H1 (cell line): ENCODE results near the gene ZDHHC16.

Experiments used
- CREB1 ChIP-seq: IDR thresholded peaks from 2 replicates; pipeline ENCODE4 v1.6.1; 2012; ENCODE audit warnings: inconsistent platforms
- PHF8 ChIP-seq: fragments of 200-600 bp; sonication (generic); conservative IDR thresholded peaks from 2 replicates; pipeline ENCODE4 v1.7.1; 2012; ENCODE audit warnings: low read depth, mild to moderate bottlenecking, inconsistent platforms, low read length, moderate library complexity
- POLR2A ChIP-seq, 2 experiments: IDR thresholded peaks; 1 replicate in 1 of 2; 2 replicates in 1 of 2; pipeline ENCODE4 v1.6.1; 2011; ENCODE audit warnings: low read depth in 2 of 2, low read length in 2 of 2, mild to moderate bottlenecking in 2 of 2; ENCODE audit errors: control extremely low read depth in 1 of 2
- YY1 ChIP-seq: IDR thresholded peaks from 2 replicates; pipeline ENCODE4 v1.6.1; 2011; ENCODE audit warnings: low read depth, mild to moderate bottlenecking, low read length
- TF ChIP-seq, protein P1 (sequence below), 3 experiments: IDR thresholded peaks; 1 replicate in 2 of 3; 2 replicates in 1 of 3; pipeline versions ENCODE4 v1.5.1 to v1.6.1; 2011; ENCODE audit warnings: low read length in 3 of 3, mild to moderate bottlenecking in 3 of 3, inconsistent platforms in 2 of 3, low read depth in 1 of 3, moderate library complexity in 1 of 3; ENCODE audit not compliant: insufficient read depth in 1 of 3; ENCODE audit errors: control extremely low read depth in 1 of 3
- TF ChIP-seq, protein P2 (sequence below): IDR thresholded peaks from 2 replicates; pipeline ENCODE4 v1.6.1; 2011; ENCODE audit warnings: low read length, improper control_type of control experiment

DNA sequence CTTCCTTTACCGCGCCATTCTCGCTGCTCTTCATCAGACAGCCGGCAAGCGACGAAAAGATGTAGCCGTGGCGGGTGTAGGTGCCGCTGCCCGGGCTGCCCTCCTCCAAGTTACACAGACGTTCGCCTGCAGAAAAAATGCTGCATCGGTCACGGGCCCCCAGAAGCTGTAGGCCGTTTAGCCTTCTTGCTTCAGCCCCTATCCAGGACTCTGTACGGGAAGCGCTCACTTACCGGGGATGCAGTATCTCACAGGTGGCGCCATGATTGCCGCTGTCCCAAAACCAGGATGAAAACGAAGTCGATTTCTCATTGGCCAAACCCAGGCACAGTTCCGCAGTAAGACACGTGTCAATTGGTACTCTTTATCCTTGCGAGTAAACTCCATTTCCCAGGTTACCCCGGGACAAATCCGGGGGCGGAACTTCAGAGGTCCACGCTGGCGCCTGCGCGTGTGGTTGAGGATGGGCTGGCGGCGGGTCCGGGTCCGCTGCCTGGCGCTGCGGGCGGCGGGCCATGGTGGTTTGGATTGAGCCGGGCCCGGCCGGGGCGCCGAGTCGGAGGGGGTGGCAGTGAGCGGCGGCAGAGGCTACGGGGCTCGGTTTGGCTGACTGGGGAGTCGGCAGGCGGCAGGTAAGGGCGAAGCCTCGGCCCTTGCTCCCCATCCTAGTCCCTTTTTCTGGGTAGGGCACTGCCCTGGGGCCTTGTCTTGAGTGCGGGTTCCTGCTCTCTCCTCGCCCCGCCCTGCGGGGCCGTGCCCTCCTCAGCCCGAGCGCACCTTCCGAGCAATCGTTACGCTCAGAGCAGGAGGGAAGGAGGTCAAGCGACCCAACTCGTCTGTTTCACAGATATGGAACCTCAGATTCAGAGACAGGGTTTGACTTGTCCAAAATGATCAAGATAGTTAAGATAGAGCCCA is at the start of gene ZDHHC16, which contains the start of gene EXOSC1:
- TF ChIP-seq, protein P1, sequence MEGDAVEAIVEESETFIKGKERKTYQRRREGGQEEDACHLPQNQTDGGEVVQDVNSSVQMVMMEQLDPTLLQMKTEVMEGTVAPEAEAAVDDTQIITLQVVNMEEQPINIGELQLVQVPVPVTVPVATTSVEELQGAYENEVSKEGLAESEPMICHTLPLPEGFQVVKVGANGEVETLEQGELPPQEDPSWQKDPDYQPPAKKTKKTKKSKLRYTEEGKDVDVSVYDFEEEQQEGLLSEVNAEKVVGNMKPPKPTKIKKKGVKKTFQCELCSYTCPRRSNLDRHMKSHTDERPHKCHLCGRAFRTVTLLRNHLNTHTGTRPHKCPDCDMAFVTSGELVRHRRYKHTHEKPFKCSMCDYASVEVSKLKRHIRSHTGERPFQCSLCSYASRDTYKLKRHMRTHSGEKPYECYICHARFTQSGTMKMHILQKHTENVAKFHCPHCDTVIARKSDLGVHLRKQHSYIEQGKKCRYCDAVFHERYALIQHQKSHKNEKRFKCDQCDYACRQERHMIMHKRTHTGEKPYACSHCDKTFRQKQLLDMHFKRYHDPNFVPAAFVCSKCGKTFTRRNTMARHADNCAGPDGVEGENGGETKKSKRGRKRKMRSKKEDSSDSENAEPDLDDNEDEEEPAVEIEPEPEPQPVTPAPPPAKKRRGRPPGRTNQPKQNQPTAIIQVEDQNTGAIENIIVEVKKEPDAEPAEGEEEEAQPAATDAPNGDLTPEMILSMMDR (IDR thresholded peaks at IDR 0.05; ENCODE audit: control extremely low read depth in 1 of 3, insufficient read depth in 1 of 3, low read depth in 1 of 3, low read length in 3 of 3), result peak in 1 of 3 experiments; percentile 1; a peak in 1 of 4 replicates
- TF ChIP-seq YY1, result peak; percentile 94
- TF ChIP-seq, protein P2, sequence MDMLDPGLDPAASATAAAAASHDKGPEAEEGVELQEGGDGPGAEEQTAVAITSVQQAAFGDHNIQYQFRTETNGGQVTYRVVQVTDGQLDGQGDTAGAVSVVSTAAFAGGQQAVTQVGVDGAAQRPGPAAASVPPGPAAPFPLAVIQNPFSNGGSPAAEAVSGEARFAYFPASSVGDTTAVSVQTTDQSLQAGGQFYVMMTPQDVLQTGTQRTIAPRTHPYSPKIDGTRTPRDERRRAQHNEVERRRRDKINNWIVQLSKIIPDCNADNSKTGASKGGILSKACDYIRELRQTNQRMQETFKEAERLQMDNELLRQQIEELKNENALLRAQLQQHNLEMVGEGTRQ, result peak; percentile 46
- TF ChIP-seq POLR2A (IDR thresholded peaks at IDR 0.05; ENCODE audit: control extremely low read depth in 1 of 2, low read depth in 2 of 2, low read length in 2 of 2), result peak; percentile 63 to 86
- peak; percentile 100 for TF ChIP-seq PHF8
- peak; percentile 27 for TF ChIP-seq CREB1
